ENCODE data around the gene ETV3L.
A peak's percentile ranks its signal among the peaks of the same experiment; 100 is the strongest.

The ETV3L gene

GRCh38 chr1:157099633-157100009 lies at the start of gene ETV3L:
ETV3L (minus strand) TSS chr1:157099808; CDS start chr1:157099523, 285 bp downstream.
- no peak for DNase-seq

- DNase-seq: no peak
Observed at GRCh38 chr1:157147906-157148700, 48.5 kb upstream of the ETV3L start.

GRCh38 chr1:157147037-157147436 lies 47.4 kb upstream of the ETV3L start:
- DNase-seq: no peak

GRCh38 chr1:157146244-157146643 lies 46.6 kb upstream of the ETV3L start:
- DNase-seq: no peak

GRCh38 chr1:157145076-157145475 lies 45.5 kb upstream of the ETV3L start:
- no peak for DNase-seq

GRCh38 chr1:157144509-157144908 lies 44.9 kb upstream of the ETV3L start:
- no peak for DNase-seq

GRCh38 chr1:157142765-157143423 lies 43.3 kb upstream of the ETV3L start:
- no peak for DNase-seq

- no peak for DNase-seq
Observed at GRCh38 chr1:157142201-157142600, 42.6 kb upstream of the ETV3L start.

- no peak for DNase-seq
Observed at GRCh38 chr1:157141212-157141855, 41.7 kb upstream of the ETV3L start.

GRCh38 chr1:157140063-157140588 lies 40.5 kb upstream of the ETV3L start:
- no peak for DNase-seq

GRCh38 chr1:157139052-157139715 lies 39.6 kb upstream of the ETV3L start:
- DNase-seq: no peak

- peak; percentile 75 to 79 for DNase-seq
Observed at GRCh38 chr1:157138220-157139051, 38.8 kb upstream of the ETV3L start, which contains the start of gene ETV3. ETV3 (minus strand) TSS chr1:157138395; CDS start chr1:157136352, 2,043 bp downstream.

GRCh38 chr1:157137408-157138219 lies 38.0 kb upstream of the ETV3L start:
- no peak for DNase-seq

GRCh38 chr1:157137046-157137407 lies 37.4 kb upstream of the ETV3L start:
- no peak for DNase-seq

GRCh38 chr1:157136133-157136532 lies 36.5 kb upstream of the ETV3L start:
- DNase-seq: no peak

- DNase-seq: no peak
Observed at GRCh38 chr1:157135646-157136045, 36.0 kb upstream of the ETV3L start.

- no peak for DNase-seq
Observed at GRCh38 chr1:157135070-157135469, 35.5 kb upstream of the ETV3L start.

- DNase-seq: no peak
Observed at GRCh38 chr1:157134442-157134841, 34.8 kb upstream of the ETV3L start.

GRCh38 chr1:157133426-157133825 lies 33.8 kb upstream of the ETV3L start:
- no peak for DNase-seq

- DNase-seq: no peak
Observed at GRCh38 chr1:157132616-157133167, 33.1 kb upstream of the ETV3L start.

GRCh38 chr1:157132111-157132510 lies 32.5 kb upstream of the ETV3L start:
- no peak for DNase-seq

All from hippocampal formation (tissue), 2 donors.